Aorta (tissue), 5 donors: Measurements from ENCODE around the gene CCDC85B. TPM values are rescaled to one million over a fixed set of nuclear protein-coding genes. Genes with fewer than 3 reads are reported as not detected.
"Not testable (repeated sequence)": the region's sequence is repeated elsewhere in the genome, so short reads cannot be mapped to it uniquely, and the experiment has no call there.

Experiments
- ATAC-seq: fragments of 200-7000 bp; cut with Tn5 transposase; one replicate; pipeline ENCODE4 v1.9.1; 2022; ENCODE audit warnings: moderate library complexity; ENCODE audit not compliant: low FRiP score
- DNase-seq, 2 donors: peaks; one replicate each; pipeline ENCODE4 v3.0.0-alpha.2; 2020
- H3K27ac ChIP-seq, 2 donors: one replicate each; pipeline ENCODE4 v1.5.1; 2013; ENCODE audit warnings: low read length in 2 of 2, mild to moderate bottlenecking in 2 of 2, moderate library complexity in 2 of 2, control low read depth in 1 of 2, inconsistent platforms in 1 of 2, low read depth in 1 of 2
- H3K27me3 ChIP-seq, 2 donors: one replicate each; pipeline ENCODE4 v1.6.1; 2013; ENCODE audit warnings: control low read depth in 1 of 2, low read length in 1 of 2, mild to moderate bottlenecking in 1 of 2, moderate library complexity in 1 of 2; ENCODE audit not compliant: insufficient read depth in 2 of 2, control insufficient read depth in 1 of 2
- H3K36me3 ChIP-seq, 2 donors: one replicate each; pipeline ENCODE4 v1.6.1; 2013; ENCODE audit warnings: control low read depth in 1 of 2, low read length in 1 of 2, mild to moderate bottlenecking in 1 of 2; ENCODE audit not compliant: insufficient read depth in 2 of 2, control insufficient read depth in 1 of 2
- H3K4me1 ChIP-seq, 2 donors: one replicate each; pipeline ENCODE4 v1.6.1; 2013; ENCODE audit warnings: low read length in 2 of 2, control low read depth in 1 of 2, mild to moderate bottlenecking in 1 of 2, moderate library complexity in 1 of 2; ENCODE audit not compliant: insufficient read depth in 2 of 2, control insufficient read depth in 1 of 2
- H3K4me3 ChIP-seq, 2 donors: one replicate each; pipeline ENCODE4 v1.5.1; 2013; ENCODE audit warnings: low read length in 2 of 2, control low read depth in 1 of 2, mild to moderate bottlenecking in 1 of 2
- H3K9me3 ChIP-seq: one replicate; pipeline ENCODE4 v1.6.1; 2013; ENCODE audit warnings: mild to moderate bottlenecking, low read length; ENCODE audit not compliant: control insufficient read depth
- WGBS, 2 donors: extraction: QIAGEN DNeasy Blood & Tissue Kit; methylation state at CpG; one replicate each; pipeline ENCODE4 v1.1.7; 2013; 5-methylcytosine and 5-hydroxymethylcytosine counted together
- intact Hi-C, 2 donors: fragments of 100-400 bp; cut with DNase I; formaldehyde crosslinking; loops; one replicate each; pipeline versions ENCODE4 v1.14.2 to v1.15.0; 2022
- polyA plus RNA-seq, 2 donors: library from polyadenylated mRNA; stranded (reverse); fragments of 200-250 nt; gene quantifications; one replicate each; pipeline ENCODE4 v1.2.3, GENCODE V29; 2013
- total RNA-seq, 2 donors: library from RNA; stranded (reverse); fragmentation: NEBNext Ultra II Directional; extraction: Animal tissue kit (Norgen Biotek cat#: 25700); gene quantifications; one replicate each; pipeline ENCODE4 v1.2.1, GENCODE V29; 2021
- donor health status: healthy with polysubstance abuse.
- donor health status: Bipolar disorder and iron deficiency.
- donor health status: DM: no; HTN: no; CAD: no.
- donor health status: DM: no; HTN: no; CAD: no.
- donor health status: DM: yes; HTN: yes; CAD: no.

The CCDC85B gene
- total and polyA plus RNA-seq, 4 donors = 23.9 to 72.8 (median 38.5) TPM

- Histone ChIP-seq H3K4me1 (peaks cover 0 to 3% of the 10 kb centered on the region in 2 donors), H3K27ac (peak overlapping the region in 1 of 2 donors; percentile 43), H3K36me3 (peaks cover 0 to 3% of the 10 kb centered on the region in 2 donors), H3K9me3 (no peaks in the 10 kb centered on the region), H3K27me3 (peaks cover 0 to 5% of the 10 kb centered on the region in 2 donors), H3K4me3 (no peak overlapping the region)
- intact Hi-C loops = loop anchor here (5.0 to 10.0 kb wide), 3 partner anchors 35 to 138 kb away; partner anchors contain the start of genes BANF1 (in 1 of the 2), CATSPER1 (in 1 of the 2) and EIF1AD (in 1 of the 2)
- DNase-seq = peak in 1 of 2 donors; percentile 54
- 74 to 78% methylated on average over 14 of the region's 14 CpGs for WGBS, 2 donors
- ATAC-seq = no peak
These were observed 3.4 kb upstream of the CCDC85B start for GRCh38 chr11:65886826-65887722.

GRCh38 chr11:65887723-65888162 is 2.7 kb upstream of the CCDC85B start:
- intact Hi-C loops = loop anchor here (2.0 to 10.0 kb wide), 4 partner anchors 31 to 137 kb away; partner anchors contain the start of genes BANF1 (in 1 of the 2), C11orf68 (in 1 of the 2), CATSPER1 (in 1 of the 2) and DRAP1 (in 1 of the 2)
- Histone ChIP-seq H3K27ac (peak overlapping the region in 1 of 2 donors; percentile 43), H3K4me1 (peaks cover 0 to 3% of the 10 kb centered on the region in 2 donors), H3K9me3 (no peaks in the 10 kb centered on the region), H3K4me3 (peak overlapping the region; percentile 23 to 57), H3K27me3 (peaks cover 0 to 5% of the 10 kb centered on the region in 2 donors), H3K36me3 (peaks cover 0 to 2% of the 10 kb centered on the region in 2 donors)
- WGBS, 2 donors = 1 to 2% methylated on average over 23 of the region's 23 CpGs
- DNase-seq (no peak), ATAC-seq (no peak)

- peaks cover 0 to 3% of the 10 kb centered on the region in 2 donors for H3K4me1 ChIP-seq
- peak within 1 kb of the TSS; percentile 88 to 97 for H3K27ac ChIP-seq
- ATAC-seq (peak; percentile 90), DNase-seq (peak; percentile 99)
- WGBS, 2 donors = 0% methylated on average over 48 to 57 of the region's 57 CpGs
- peak within 1 kb of the TSS; percentile 25 to 57 for H3K4me3 ChIP-seq
- H3K27me3 ChIP-seq = peaks cover 0 to 5% of the 10 kb centered on the region in 2 donors
- intact Hi-C loops = loop anchor here (2.0 to 10.0 kb wide), 4 partner anchors 31 to 137 kb away; partner anchors contain the start of genes BANF1 (in 1 of the 2), C11orf68 (in 1 of the 2), CATSPER1 (in 1 of the 2) and DRAP1 (in 1 of the 2)
- no peaks in the 10 kb centered on the region for H3K9me3 ChIP-seq
- peaks cover 0 to 2% of the 10 kb centered on the region in 2 donors for H3K36me3 ChIP-seq
These were observed 2.2 kb upstream of the CCDC85B start, which contains the start of gene FIBP for GRCh38 chr11:65888163-65888814. FIBP (minus strand) TSS chr11:65888471; CDS start chr11:65888418, 53 bp downstream.

- intact Hi-C loops = no loop called here
- peak overlapping the region; percentile 35 to 58 for H3K4me3 ChIP-seq
- H3K27ac ChIP-seq = peak overlapping the region; percentile 15 to 98
- no peak for ATAC-seq
- H3K36me3 ChIP-seq = no peaks in the 10 kb centered on the region
- 2 to 3% methylated on average over 55 to 57 of the region's 57 CpGs for WGBS, 2 donors
- peaks cover 0 to 3% of the 10 kb centered on the region in 2 donors for H3K4me1 ChIP-seq
- H3K9me3 ChIP-seq = no peaks in the 10 kb centered on the region
- peak in 1 of 2 donors; percentile 62 for DNase-seq
- peaks cover 0 to 5% of the 10 kb centered on the region in 2 donors for H3K27me3 ChIP-seq
These were observed 1.0 kb downstream of the CCDC85B start for GRCh38 chr11:65891219-65892136.

GRCh38 chr11:65892137-65892540 is 1.7 kb downstream of the CCDC85B start:
- DNase-seq, H3K36me3 ChIP-seq, H3K9me3 ChIP-seq, H3K4me3 ChIP-seq, intact Hi-C loops, ATAC-seq, H3K27me3 ChIP-seq, H3K4me1 ChIP-seq: not testable (repeated sequence)
- H3K27ac ChIP-seq = peak overlapping the region in 1 of 2 donors; percentile 98
- WGBS, 2 donors = 60% methylated on average over 5 of the region's 5 CpGs

- no peak for ATAC-seq
- H3K9me3 ChIP-seq = no peaks in the 10 kb centered on the region
- H3K36me3 ChIP-seq = no peaks in the 10 kb centered on the region
- peak overlapping the region in 1 of 2 donors; percentile 11 for H3K27ac ChIP-seq
- no peak overlapping the region for H3K4me3 ChIP-seq
- intact Hi-C loops = no loop called here
- 75 to 76% methylated on average over 10 of the region's 10 CpGs for WGBS, 2 donors
- no peak for DNase-seq
- H3K27me3 ChIP-seq = peaks cover 0 to 5% of the 10 kb centered on the region in 2 donors
- H3K4me1 ChIP-seq = no peaks in the 10 kb centered on the region
These were observed 2.3 kb downstream of the CCDC85B start for GRCh38 chr11:65892661-65893317.

GRCh38 chr11:65894034-65894591 is 3.6 kb downstream of the CCDC85B start:
- H3K27me3 ChIP-seq = peaks cover 0 to 5% of the 10 kb centered on the region in 2 donors
- H3K27ac ChIP-seq = peak overlapping the region in 1 of 2 donors; percentile 77
- WGBS, 2 donors = 85 to 96% methylated on average over 16 of the region's 16 CpGs
- no peak overlapping the region for H3K4me3 ChIP-seq
- intact Hi-C loops = no loop called here
- DNase-seq = peak; percentile 75 to 82
- H3K4me1 ChIP-seq = no peaks in the 10 kb centered on the region
- H3K36me3 ChIP-seq = no peaks in the 10 kb centered on the region
- no peak for ATAC-seq
- no peaks in the 10 kb centered on the region for H3K9me3 ChIP-seq
